ENCODE results near the gene ACKR2.

The ACKR2 gene

DNA sequence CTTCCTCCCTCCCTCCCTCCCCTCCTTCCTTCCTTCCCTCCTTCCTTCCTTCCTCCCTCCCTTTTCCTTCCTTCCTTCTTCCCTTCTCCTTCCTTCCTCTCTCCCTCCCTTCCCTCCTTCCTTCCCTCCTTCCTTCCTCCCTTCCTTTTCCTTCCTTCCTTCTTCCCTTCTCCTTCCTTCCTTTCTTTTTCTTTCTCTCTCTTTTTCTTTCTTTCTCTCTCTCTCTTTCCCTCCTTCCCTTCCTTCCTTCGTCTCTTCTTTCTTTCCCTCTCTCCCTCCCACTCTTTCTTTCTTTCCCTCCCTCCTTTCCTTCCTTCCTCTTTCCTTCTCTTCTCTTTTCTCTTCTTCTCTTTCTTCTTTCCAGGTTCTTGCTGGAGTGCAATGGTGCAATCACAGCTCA lies 94.8 kb downstream of the ACKR2 start:
- Histone ChIP-seq H4K12ac (ENCODE audit: low read depth, low read length) (no peak overlapping the region), H2BK5ac (ENCODE audit: low read depth, low read length, poor library complexity) (no peak overlapping the region), H3K18ac (ENCODE audit: low read length) (no peak overlapping the region), H3K79me2 (ENCODE audit: control insufficient read depth, insufficient read depth, low read length, poor library complexity) (no peaks in the 10 kb centered on the region), H3K27me3 (ENCODE audit: insufficient read depth, low read length) (no peaks in the 10 kb centered on the region), H3K4me2 (ENCODE audit: low read length) (no peak overlapping the region), H3K36me3 (ENCODE audit: control insufficient read depth in 1 of 2, insufficient read depth in 2 of 2, low read length in 2 of 2) (no peaks in the 10 kb centered on the region), H3K27ac (ENCODE audit: low read depth, low read length) (no peak overlapping the region), H3K4me1 (ENCODE audit: control insufficient read depth in 1 of 2, insufficient read depth in 2 of 2, low read length in 2 of 2) (peaks cover 0 to 2% of the 10 kb centered on the region in 2 experiments), H2AK5ac (ENCODE audit: low read length) (no peak overlapping the region), H4K8ac (ENCODE audit: low read depth, low read length) (no peak overlapping the region), H2BK12ac (ENCODE audit: low read length) (no peak overlapping the region), H3K23ac (ENCODE audit: low read length) (no peak overlapping the region), H2BK120ac (ENCODE audit: insufficient read depth, low read length, poor library complexity) (no peak overlapping the region), H3K9me3 (ENCODE audit: insufficient read depth, low read depth, low read length) (peaks cover 3% of the 10 kb centered on the region), H3K79me1 (ENCODE audit: low read length) (no peaks in the 10 kb centered on the region), H3K4me3 (ENCODE audit: low read depth, low read length) (no peak overlapping the region), H3K9ac (ENCODE audit: low read length) (no peak overlapping the region), H3K14ac (ENCODE audit: low read length) (no peak overlapping the region), H3K4ac (ENCODE audit: low read depth, low read length) (no peak overlapping the region), H4K91ac (ENCODE audit: low read depth, low read length) (no peak overlapping the region), H2AFZ (ENCODE audit: insufficient read depth, low read length, poor library complexity) (no peak overlapping the region)
- no CpG with 5 or more reads among the region's 1 CpG for WGBS (ENCODE audit: extremely low coverage, insufficient coverage, insufficient read length)
- DNase-seq, result no peak

DNA sequence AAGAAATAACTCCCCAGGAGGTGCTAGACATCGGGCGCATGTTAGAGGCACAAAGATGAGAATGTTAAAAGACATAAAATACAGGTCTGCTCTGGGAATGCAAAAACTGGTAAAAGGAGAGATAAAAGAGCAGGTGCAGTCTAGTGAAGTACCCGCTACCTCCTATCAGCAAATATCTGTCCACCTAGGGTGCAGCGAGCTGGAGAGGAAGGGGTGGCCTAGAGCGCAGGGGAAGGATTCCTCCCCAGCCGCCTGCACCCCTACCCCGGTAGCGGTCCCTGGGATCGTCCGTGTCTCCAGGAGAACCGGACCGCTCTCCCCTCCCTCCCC lies 96.5 kb downstream of the ACKR2 start:
- no peak overlapping the region for H3K14ac ChIP-seq (ENCODE audit: low read length)
- no peak for DNase-seq
- no peak overlapping the region for H4K8ac ChIP-seq (ENCODE audit: low read depth, low read length)
- H3K27ac ChIP-seq (ENCODE audit: low read depth, low read length), result no peak overlapping the region
- no peak overlapping the region for H3K4me2 ChIP-seq (ENCODE audit: low read length)
- no peaks in the 10 kb centered on the region for H3K79me1 ChIP-seq (ENCODE audit: low read length)
- H3K23ac ChIP-seq (ENCODE audit: low read length), result no peak overlapping the region
- H2AFZ ChIP-seq (ENCODE audit: insufficient read depth, low read length, poor library complexity), result no peak overlapping the region
- no peak overlapping the region for H2BK5ac ChIP-seq (ENCODE audit: low read depth, low read length, poor library complexity)
- no CpG with 5 or more reads among the region's 12 CpGs for WGBS (ENCODE audit: extremely low coverage, insufficient coverage, insufficient read length)
- H3K36me3 ChIP-seq (ENCODE audit: control insufficient read depth in 1 of 2, insufficient read depth in 2 of 2, low read length in 2 of 2), result no peaks in the 10 kb centered on the region
- H3K9me3 ChIP-seq (ENCODE audit: insufficient read depth, low read depth, low read length), result peaks cover 5% of the 10 kb centered on the region
- H3K18ac ChIP-seq (ENCODE audit: low read length), result no peak overlapping the region
- no peak overlapping the region for H2BK120ac ChIP-seq (ENCODE audit: insufficient read depth, low read length, poor library complexity)
- no peak overlapping the region for H3K4ac ChIP-seq (ENCODE audit: low read depth, low read length)
- H3K9ac ChIP-seq (ENCODE audit: low read length), result no peak overlapping the region
- no peak overlapping the region for H2BK12ac ChIP-seq (ENCODE audit: low read length)
- H3K4me3 ChIP-seq (ENCODE audit: low read depth, low read length), result no peak overlapping the region
- peaks cover 0 to 2% of the 10 kb centered on the region in 2 experiments for H3K4me1 ChIP-seq (ENCODE audit: control insufficient read depth in 1 of 2, insufficient read depth in 2 of 2, low read length in 2 of 2)
- H2AK5ac ChIP-seq (ENCODE audit: low read length), result no peak overlapping the region
- no peak overlapping the region for H4K12ac ChIP-seq (ENCODE audit: low read depth, low read length)
- H3K27me3 ChIP-seq (ENCODE audit: insufficient read depth, low read length), result no peaks in the 10 kb centered on the region
- no peaks in the 10 kb centered on the region for H3K79me2 ChIP-seq (ENCODE audit: control insufficient read depth, insufficient read depth, low read length, poor library complexity)
- H4K91ac ChIP-seq (ENCODE audit: low read depth, low read length), result no peak overlapping the region

- Histone ChIP-seq H3K79me1 (ENCODE audit: low read length) (no peaks in the 10 kb centered on the region), H3K4me3 (ENCODE audit: low read depth, low read length) (no peak within 1 kb of the TSS), H3K36me3 (ENCODE audit: control insufficient read depth in 1 of 2, insufficient read depth in 2 of 2, low read length in 2 of 2) (no peaks in the 10 kb centered on the region), H2AK5ac (ENCODE audit: low read length) (no peak within 1 kb of the TSS), H2BK120ac (ENCODE audit: insufficient read depth, low read length, poor library complexity) (no peak within 1 kb of the TSS), H3K4me2 (ENCODE audit: low read length) (no peak within 1 kb of the TSS), H4K12ac (ENCODE audit: low read depth, low read length) (no peak within 1 kb of the TSS), H4K8ac (ENCODE audit: low read depth, low read length) (no peak within 1 kb of the TSS), H3K79me2 (ENCODE audit: control insufficient read depth, insufficient read depth, low read length, poor library complexity) (no peaks in the 10 kb centered on the region), H3K14ac (ENCODE audit: low read length) (no peak within 1 kb of the TSS), H3K27me3 (ENCODE audit: insufficient read depth, low read length) (no peaks in the 10 kb centered on the region), H3K18ac (ENCODE audit: low read length) (no peak within 1 kb of the TSS), H4K91ac (ENCODE audit: low read depth, low read length) (no peak within 1 kb of the TSS), H3K23ac (ENCODE audit: low read length) (no peak within 1 kb of the TSS), H2AFZ (ENCODE audit: insufficient read depth, low read length, poor library complexity) (no peak within 1 kb of the TSS), H2BK5ac (ENCODE audit: low read depth, low read length, poor library complexity) (no peak within 1 kb of the TSS), H2BK12ac (ENCODE audit: low read length) (no peak within 1 kb of the TSS), H3K27ac (ENCODE audit: low read depth, low read length) (no peak within 1 kb of the TSS), H3K9ac (ENCODE audit: low read length) (no peak within 1 kb of the TSS), H3K4me1 (ENCODE audit: control insufficient read depth in 1 of 2, insufficient read depth in 2 of 2, low read length in 2 of 2) (peaks cover 0 to 2% of the 10 kb centered on the region in 2 experiments), H3K9me3 (ENCODE audit: insufficient read depth, low read depth, low read length) (peaks cover 5% of the 10 kb centered on the region), H3K4ac (ENCODE audit: low read depth, low read length) (no peak within 1 kb of the TSS)
- WGBS (ENCODE audit: extremely low coverage, insufficient coverage, insufficient read length), result no CpG with 5 or more reads among the region's 59 CpGs
- peak in 1 of 2 donors; percentile 38 for DNase-seq
Observed at GRCh38 chr3:42906070-42906847, 97.0 kb downstream of the ACKR2 start, which contains the start of gene ZNF662. TSS of gene ZNF662 (plus strand) at chr3:42906142. CDS start at chr3:42908115, 1,973 bp downstream.

GRCh38 chr3:42906848-42907183 lies 97.6 kb downstream of the ACKR2 start:
- no peak overlapping the region for H2AFZ ChIP-seq (ENCODE audit: insufficient read depth, low read length, poor library complexity)
- peak in 1 of 2 donors; percentile 7 for DNase-seq
- H3K9me3 ChIP-seq (ENCODE audit: insufficient read depth, low read depth, low read length), result peaks cover 5% of the 10 kb centered on the region
- no CpG with 5 or more reads among the region's 4 CpGs for WGBS (ENCODE audit: extremely low coverage, insufficient coverage, insufficient read length)
- no peak overlapping the region for H3K23ac ChIP-seq (ENCODE audit: low read length)
- no peak overlapping the region for H3K27ac ChIP-seq (ENCODE audit: low read depth, low read length)
- H4K8ac ChIP-seq (ENCODE audit: low read depth, low read length), result no peak overlapping the region
- no peak overlapping the region for H3K18ac ChIP-seq (ENCODE audit: low read length)
- no peak overlapping the region for H3K4me3 ChIP-seq (ENCODE audit: low read depth, low read length)
- H4K91ac ChIP-seq (ENCODE audit: low read depth, low read length), result no peak overlapping the region
- H3K9ac ChIP-seq (ENCODE audit: low read length), result no peak overlapping the region
- no peak overlapping the region for H4K12ac ChIP-seq (ENCODE audit: low read depth, low read length)
- H3K79me1 ChIP-seq (ENCODE audit: low read length), result no peaks in the 10 kb centered on the region
- H3K4me1 ChIP-seq (ENCODE audit: control insufficient read depth in 1 of 2, insufficient read depth in 2 of 2, low read length in 2 of 2), result peaks cover 0 to 2% of the 10 kb centered on the region in 2 experiments
- no peak overlapping the region for H2BK5ac ChIP-seq (ENCODE audit: low read depth, low read length, poor library complexity)
- no peak overlapping the region for H2BK12ac ChIP-seq (ENCODE audit: low read length)
- no peak overlapping the region for H2BK120ac ChIP-seq (ENCODE audit: insufficient read depth, low read length, poor library complexity)
- no peaks in the 10 kb centered on the region for H3K79me2 ChIP-seq (ENCODE audit: control insufficient read depth, insufficient read depth, low read length, poor library complexity)
- H3K14ac ChIP-seq (ENCODE audit: low read length), result no peak overlapping the region
- H3K4me2 ChIP-seq (ENCODE audit: low read length), result no peak overlapping the region
- H2AK5ac ChIP-seq (ENCODE audit: low read length), result no peak overlapping the region
- H3K27me3 ChIP-seq (ENCODE audit: insufficient read depth, low read length), result no peaks in the 10 kb centered on the region
- no peak overlapping the region for H3K4ac ChIP-seq (ENCODE audit: low read depth, low read length)
- H3K36me3 ChIP-seq (ENCODE audit: control insufficient read depth in 1 of 2, insufficient read depth in 2 of 2, low read length in 2 of 2), result no peaks in the 10 kb centered on the region
